ENCODE data around the gene ATL2. TPM values are rescaled to one million over a fixed set of nuclear protein-coding genes. Genes with fewer than 3 reads are reported as not detected.

The ATL2 gene
- total and polyA plus RNA-seq, 2 donors (not counting 1 experiment from before 2014, with no cell fraction given), result 21.1 to 69.0 TPM

DNA sequence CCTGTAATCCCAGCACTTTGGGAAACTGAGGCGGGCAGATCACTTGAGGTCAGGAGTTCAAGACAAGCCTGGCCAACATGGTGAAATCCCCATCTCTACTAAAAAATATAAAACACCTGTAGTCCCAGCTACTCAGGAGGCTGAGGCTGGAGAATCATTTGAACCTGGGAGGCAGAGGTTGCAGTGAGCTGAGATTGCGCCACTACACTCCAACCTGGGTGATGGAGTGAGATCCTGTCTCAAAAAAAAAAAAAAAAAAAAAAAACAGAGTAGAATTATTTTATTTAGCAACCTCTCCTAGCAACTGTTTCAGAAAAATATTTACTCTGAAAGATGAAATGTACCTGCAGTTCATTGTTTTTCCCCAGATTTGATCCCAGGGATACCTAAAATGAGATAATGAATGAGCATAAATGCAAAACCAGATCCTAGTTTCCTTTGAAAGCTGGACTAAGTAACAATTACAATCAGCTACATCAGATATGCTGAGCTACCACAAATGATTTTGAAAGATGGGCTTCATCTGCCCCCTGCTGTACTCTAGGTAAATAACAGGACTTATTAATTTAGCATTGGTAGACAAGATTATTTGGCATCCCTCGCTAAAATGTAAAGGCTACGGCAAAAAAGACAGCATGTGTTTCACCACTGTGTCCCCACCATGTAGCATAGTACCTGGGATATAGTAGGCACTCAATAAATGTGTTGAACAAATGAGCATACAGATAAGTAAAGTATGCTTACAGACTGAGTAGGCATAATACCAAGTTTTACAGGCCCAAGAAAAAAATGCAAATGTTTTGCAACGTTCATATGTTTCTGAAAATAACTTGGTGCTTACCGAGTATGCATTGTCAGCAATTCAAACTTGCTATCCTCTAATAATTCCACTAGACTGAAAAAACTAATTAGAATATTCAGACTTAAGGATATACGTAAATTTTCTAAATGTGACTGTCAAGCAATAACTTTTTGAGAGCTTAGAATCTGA is 102.5 kb downstream of the ATL2 start:
- Mint-ChIP-seq H3K9me3 (ENCODE audit: insufficient read depth) (no peaks in the 10 kb centered on the region), H3K4me3 (no peak overlapping the region), H3K27ac (no peak overlapping the region), H3K27me3 (no peaks in the 10 kb centered on the region), H3K4me1 (peaks cover 4% of the 10 kb centered on the region)
- H3K4me3 ChIP-seq (ENCODE audit: control extremely low read depth in 1 of 5, extremely low read depth in 1 of 5, insufficient read depth in 1 of 5, low read depth in 2 of 5, low read length in 4 of 5), result no peak overlapping the region
- H3K4me1 ChIP-seq (ENCODE audit: control insufficient read depth in 2 of 2, insufficient read depth in 2 of 2, low read length in 2 of 2), result no peaks in the 10 kb centered on the region
- H4K20me1 ChIP-seq (ENCODE audit: control insufficient read depth, insufficient read depth, low read length, poor library complexity, severe bottlenecking), result no peaks in the 10 kb centered on the region
- no peak overlapping the region for H3K27ac ChIP-seq (ENCODE audit: low read length in 2 of 2)
- H3K27me3 ChIP-seq (replicated peaks in 1 of 4; ENCODE audit: control extremely low read depth in 1 of 4, control insufficient read depth in 3 of 4, insufficient read depth in 4 of 4, low read length in 3 of 4), result no peaks in the 10 kb centered on the region
- no peak overlapping the region for H3K9ac ChIP-seq (ENCODE audit: low read length)
- CTCF ChIA-PET, result interaction anchor here (0.6 to 1.3 kb wide), 17 partner anchors 9 to 1507 kb away, joined by 3 to 6 read pairs (median 3); no protein-coding TSS in a partner anchor
- no peaks in the 10 kb centered on the region for H3K36me3 ChIP-seq (replicated peaks in 1 of 2; ENCODE audit: control extremely low read depth in 1 of 2, control insufficient read depth in 1 of 2, extremely low read depth in 1 of 2, insufficient read depth in 2 of 2, low read length in 1 of 2)
- peak; percentile 39 for ATAC-seq (ENCODE audit: low read depth)
- no peak overlapping the region for H3K4me2 ChIP-seq (replicated peaks; ENCODE audit: low read depth, low read length, poor library complexity, severe bottlenecking)
- 100% methylated on average over 1 of the region's 7 CpGs for WGBS (ENCODE audit: insufficient coverage)
- H3K79me2 ChIP-seq (ENCODE audit: control insufficient read depth, insufficient read depth, low read length), result no peaks in the 10 kb centered on the region
- intact Hi-C loops (cut with micrococcal nuclease), result loop anchor here (5.0 kb wide), 2 partner anchors 382 to 1492 kb away; no protein-coding TSS in a partner anchor
- H2AFZ ChIP-seq (ENCODE audit: insufficient read depth, low read depth, low read length, poor library complexity, severe bottlenecking), result no peak overlapping the region
- TF ChIP-seq EZH2 (IDR thresholded peaks at IDR 0.05; ENCODE audit: borderline replicate concordance, insufficient read depth, low read depth, low read length, poor library complexity, severe bottlenecking) (no peak), CTCF (IDR thresholded peaks at IDR 0.05) (peak; percentile 74)
- DNase-seq, result peak; percentile 60
- POLR2A ChIA-PET, result interaction anchor here (0.7 kb wide), 2 partner anchors 25 to 382 kb away, joined by 6 to 8 read pairs; no protein-coding TSS in a partner anchor
- H3K9me3 ChIP-seq (ENCODE audit: control extremely low read depth in 1 of 3, control insufficient read depth in 2 of 3, insufficient read depth in 1 of 3, low read length in 2 of 3), result no peaks in the 10 kb centered on the region

DNA sequence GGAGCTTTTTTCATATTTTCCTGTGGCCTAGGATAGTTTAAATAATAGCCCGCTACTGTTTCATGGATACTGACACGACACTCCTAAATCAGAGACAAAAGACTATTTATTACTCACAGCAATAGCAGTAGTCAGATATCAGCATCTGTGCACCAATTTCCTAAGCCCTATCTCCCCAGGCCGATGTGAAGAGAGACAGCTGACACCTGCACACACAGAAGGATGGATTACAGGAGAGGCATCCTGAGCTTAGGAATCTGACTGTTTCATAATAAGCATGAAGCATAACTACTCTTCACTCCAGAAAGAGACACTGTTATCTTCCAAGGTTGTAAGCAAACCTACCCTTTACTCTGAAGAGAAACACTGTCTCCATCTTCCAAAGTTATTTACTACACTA is 105.4 kb downstream of the ATL2 start:
- DNase-seq (no peak), ATAC-seq (ENCODE audit: low read depth) (no peak)
- H2AFZ ChIP-seq (ENCODE audit: insufficient read depth, low read depth, low read length, poor library complexity, severe bottlenecking), result no peak overlapping the region
- no CpG with 5 or more reads among the region's 3 CpGs for WGBS (ENCODE audit: insufficient coverage)
- CTCF ChIA-PET, result no interaction called here
- H3K9me3 Mint-ChIP-seq (ENCODE audit: insufficient read depth), result no peaks in the 10 kb centered on the region
- no peak overlapping the region for H3K4me2 ChIP-seq (replicated peaks; ENCODE audit: low read depth, low read length, poor library complexity, severe bottlenecking)
- H3K4me1 Mint-ChIP-seq, result no peaks in the 10 kb centered on the region
- H3K27me3 Mint-ChIP-seq, result no peaks in the 10 kb centered on the region
- H3K9me3 ChIP-seq (ENCODE audit: control extremely low read depth in 1 of 3, control insufficient read depth in 2 of 3, insufficient read depth in 1 of 3, low read length in 2 of 3), result peaks cover 0 to 4% (median 0%) of the 10 kb centered on the region in 3 donors
- POLR2A ChIA-PET, result no interaction called here
- no peak overlapping the region for H3K27ac ChIP-seq (ENCODE audit: low read length in 2 of 2)
- H3K27ac Mint-ChIP-seq, result no peak overlapping the region
- no peaks in the 10 kb centered on the region for H3K36me3 ChIP-seq (replicated peaks in 1 of 2; ENCODE audit: control extremely low read depth in 1 of 2, control insufficient read depth in 1 of 2, extremely low read depth in 1 of 2, insufficient read depth in 2 of 2, low read length in 1 of 2)
- TF ChIP-seq EZH2 (IDR thresholded peaks at IDR 0.05; ENCODE audit: borderline replicate concordance, insufficient read depth, low read depth, low read length, poor library complexity, severe bottlenecking), result no peak
- TF ChIP-seq CTCF (IDR thresholded peaks at IDR 0.05), result no peak
- no peaks in the 10 kb centered on the region for H4K20me1 ChIP-seq (ENCODE audit: control insufficient read depth, insufficient read depth, low read length, poor library complexity, severe bottlenecking)
- H3K4me3 ChIP-seq (ENCODE audit: control extremely low read depth in 1 of 5, extremely low read depth in 1 of 5, insufficient read depth in 1 of 5, low read depth in 2 of 5, low read length in 4 of 5), result no peak overlapping the region
- H3K4me1 ChIP-seq (ENCODE audit: control insufficient read depth in 2 of 2, insufficient read depth in 2 of 2, low read length in 2 of 2), result no peaks in the 10 kb centered on the region
- no peak overlapping the region for H3K9ac ChIP-seq (ENCODE audit: low read length)
- H3K79me2 ChIP-seq (ENCODE audit: control insufficient read depth, insufficient read depth, low read length), result no peaks in the 10 kb centered on the region
- intact Hi-C loops (cut with micrococcal nuclease), result loop anchor here (5.0 kb wide), 2 partner anchors 379 to 1489 kb away; no protein-coding TSS in a partner anchor
- no peak overlapping the region for H3K4me3 Mint-ChIP-seq
- H3K27me3 ChIP-seq (replicated peaks in 1 of 4; ENCODE audit: control extremely low read depth in 1 of 4, control insufficient read depth in 3 of 4, insufficient read depth in 4 of 4, low read length in 3 of 4), result no peaks in the 10 kb centered on the region
